HepG2 (cell line): Measurements from ENCODE around the gene CTDSP2. TPM values are rescaled to one million over a fixed set of nuclear protein-coding genes. Genes with fewer than 3 reads are reported as not detected.

ENCODE experiments used
- ATAC-seq: fragments of 200-7000 bp; cut with Tn5 transposase; 3 replicates; pipeline ENCODE4 v1.9.1; 2020; ENCODE audit warnings: mild to moderate bottlenecking, moderate library complexity
- BruUV-seq: library from RNA; stranded (reverse); fragments of 400-500 nt; replicated peaks from 2 replicates; lab custom pipeline; 2021; lab: Mats Ljungman, UMichigan
- CTCF ChIA-PET: fragments of 300-600 bp; formaldehyde crosslinking; extraction: SDS; loops from one replicate; lab custom pipeline; 2021; ENCODE audit warnings: low total read pairs, inconsistent platforms, low intra/inter-chr PET ratio; lab: Yijun Ruan, JAX
- POLR2A ChIA-PET: fragments of 350-600 bp; sonication (Branson Sonifier 250); formaldehyde crosslinking; loops from one replicate; lab custom pipeline; 2020; ENCODE audit warnings: antibody characterized with exemption, inconsistent platforms; lab: Yijun Ruan, JAX
- DNase-seq: peaks from one replicate; pipeline ENCODE4 v3.0.0-alpha.2; 2015; ENCODE audit warnings: low spot score
- FAIRE-seq: peaks from 3 replicates; lab custom pipeline; 2011; peaks lifted over from hg19 to GRCh38; lab: Jason Lieb, UNC
- H2AFZ ChIP-seq: one replicate; pipeline ENCODE4 v1.6.1; 2011; ENCODE audit warnings: low read length, inconsistent platforms
- H3K27ac ChIP-seq: fragments of 300-600 bp; 3 replicates; pipeline ENCODE4 v1.8.0; 2011; ENCODE audit warnings: mixed run types, mild to moderate bottlenecking, mixed read lengths, low read length, inconsistent platforms; ENCODE audit not compliant: insufficient read depth; ENCODE audit errors: extremely low read length
- H3K27me3 ChIP-seq, 2 experiments: fragments of 200-600 bp in 1 of 2; 2 replicates in 1 of 2; 3 replicates in 1 of 2; pipeline versions ENCODE4 v1.6.0 to v1.8.0; 2011; ENCODE audit warnings: low read length in 2 of 2, mild to moderate bottlenecking in 2 of 2, moderate library complexity in 2 of 2, inconsistent platforms in 1 of 2; ENCODE audit not compliant: insufficient read depth in 2 of 2, control insufficient read depth in 1 of 2
- H3K36me3 ChIP-seq, 2 experiments: fragments of 200-600 bp in 1 of 2; replicated peaks in 1 of 2; 2 replicates in 1 of 2; 3 replicates in 1 of 2; pipeline versions ENCODE4 v1.5.1 to v1.8.0; 2011; ENCODE audit warnings: low read length in 2 of 2, inconsistent platforms in 1 of 2; ENCODE audit not compliant: insufficient read depth in 2 of 2, control insufficient read depth in 1 of 2
- H3K4me1 ChIP-seq: 2 replicates; pipeline ENCODE4 v1.5.1; 2012; ENCODE audit warnings: low read length, inconsistent platforms; ENCODE audit not compliant: insufficient read depth
- H3K4me2 ChIP-seq: 2 replicates; pipeline ENCODE4 v1.6.0; 2011; ENCODE audit warnings: low read depth, low read length, inconsistent platforms
- H3K4me3 ChIP-seq, 3 experiments: fragments of 200-600 bp in 1 of 3; sonication (generic), shearing (Covaris generic) in 1 of 3; replicated peaks in 1 of 3; 2 replicates each; pipeline ENCODE4 v1.5.1; 2011 to 2016; ENCODE audit warnings: low read length in 3 of 3, inconsistent platforms in 2 of 3, low read depth in 2 of 3, mild to moderate bottlenecking in 2 of 3, control low read depth in 1 of 3, mixed read lengths in 1 of 3; ENCODE audit not compliant: insufficient read depth in 1 of 3
- H3K79me2 ChIP-seq: one replicate; pipeline ENCODE4 v1.6.1; 2011; ENCODE audit warnings: low read length, inconsistent platforms; ENCODE audit not compliant: insufficient read depth
- H3K9ac ChIP-seq: 2 replicates; pipeline ENCODE4 v1.6.0; 2011; ENCODE audit warnings: mild to moderate bottlenecking, low read depth, low read length, inconsistent platforms; ENCODE audit not compliant: insufficient read depth
- H3K9me3 ChIP-seq: 2 replicates; pipeline ENCODE4 v1.5.1; 2012; ENCODE audit warnings: mild to moderate bottlenecking, low read length
- H4K20me1 ChIP-seq: 2 replicates; pipeline ENCODE4 v1.6.0; 2011; ENCODE audit warnings: inconsistent platforms, mild to moderate bottlenecking, low read length, moderate library complexity; ENCODE audit not compliant: insufficient read depth
- FOXK2 ChIP-seq: fragments of 450-650 bp; IDR thresholded peaks from 2 replicates; pipeline ENCODE4 v1.6.1; 2016
- KAT2B ChIP-seq: fragments of 150-350 bp; IDR thresholded peaks from 2 replicates; pipeline ENCODE4 v1.6.1; 2014; ENCODE audit warnings: low read depth, low read length, borderline replicate concordance
- NFYC ChIP-seq: IDR thresholded peaks from 2 replicates; pipeline ENCODE4 v1.6.1; 2016; ENCODE audit warnings: missing genetic modification reagents, missing compliant biosample characterization
- RFXAP ChIP-seq: sonication (generic); formaldehyde crosslinking; IDR thresholded peaks from 2 replicates; pipeline ENCODE4 v1.4.0; 2020; ENCODE audit warnings: missing genetic modification reagents, borderline replicate concordance
- TRIM22 ChIP-seq: fragments of 450-650 bp; IDR thresholded peaks from 2 replicates; pipeline ENCODE4 v1.6.1; 2017
- ZBED4 ChIP-seq: sonication (generic); formaldehyde crosslinking; IDR thresholded peaks from 2 replicates; pipeline ENCODE4 v1.4.0; 2020; ENCODE audit warnings: missing genetic modification reagents, borderline replicate concordance
- ZBTB46 ChIP-seq: sonication (generic); formaldehyde crosslinking; IDR thresholded peaks from 2 replicates; pipeline ENCODE4 v1.4.0; 2020; ENCODE audit warnings: mild to moderate bottlenecking, missing genetic modification reagents, borderline replicate concordance
- ZFP82 ChIP-seq: sonication (generic); formaldehyde crosslinking; IDR thresholded peaks from 2 replicates; pipeline ENCODE4 v1.5.1; 2020; ENCODE audit warnings: mild to moderate bottlenecking, missing genetic modification reagents, borderline replicate concordance
- ZFYVE20 ChIP-seq: sonication (generic); formaldehyde crosslinking; IDR thresholded peaks from 2 replicates; pipeline ENCODE4 v1.8.0; 2023; ENCODE audit warnings: low read depth, mild to moderate bottlenecking, moderate library complexity, missing genetic modification reagents, borderline replicate concordance
- ZNF503 ChIP-seq: sonication (generic); formaldehyde crosslinking; IDR thresholded peaks from 2 replicates; pipeline ENCODE4 v1.4.0; 2020; ENCODE audit warnings: missing genetic modification reagents
- ZNF761 ChIP-seq: sonication (generic); formaldehyde crosslinking; conservative IDR thresholded peaks from 2 replicates; pipeline ENCODE4 v1.4.0; 2020; ENCODE audit warnings: mild to moderate bottlenecking, missing genetic modification reagents
- ZNF788 ChIP-seq: sonication (generic); formaldehyde crosslinking; IDR thresholded peaks from 2 replicates; pipeline ENCODE4 v1.5.0; 2020; ENCODE audit warnings: mild to moderate bottlenecking, missing genetic modification reagents, borderline replicate concordance
- in situ Hi-C: cut with HindIII; loops from 2 replicates; pipeline ENCODE4 v1.10.0; 2017; ENCODE audit warnings: low pct_unique_long_range_greater_than_20kb; ENCODE audit not compliant: extremely low pct_ligation_motif_present
- intact Hi-C: fragments of 100-400 bp; cut with micrococcal nuclease; formaldehyde crosslinking; loops from one replicate; pipeline ENCODE4 v1.10.0; 2022; ENCODE audit not compliant: unreplicated experiment
- polyA plus RNA-seq, 8 experiments: library from polyadenylated mRNA; depleted of rRNA in 3 of 8; stranded (reverse) in 7 of 8; unstranded in 1 of 8; fragments of >200 nt; fragmentation: Illumina TruSeq in 4 of 8; extraction: Trizol in 4 of 8; gene quantifications; 2 replicates each; pipeline versions ENCODE4 v1.2.1 to v1.2.3, GENCODE V29; 2011 to 2016; ENCODE audit warnings: low read depth in 4 of 8, missing spikeins in 1 of 8, mixed read lengths in 1 of 8; ENCODE audit not compliant: insufficient read depth in 1 of 8
- total RNA-seq, 5 experiments: library from RNA; depleted of rRNA; stranded (reverse); fragments of >200 nt; fragmentation: Illumina TruSeq; extraction: Trizol; gene quantifications; 2 replicates each; pipeline ENCODE4 v1.2.3, GENCODE V29; 2016; ENCODE audit warnings: low read depth in 1 of 5

Gene CTDSP2
- total and polyA plus RNA-seq, 2 of the 13 experiments (the other 11 are each of a cell fraction or from before 2014, with no cell fraction given): 38.1 to 82.5 TPM

- peaks cover 3% of the 10 kb centered on the region; the same call in 1 of the 2 replicates for H3K9me3 ChIP-seq
- H3K4me1 ChIP-seq: peaks cover 11% of the 10 kb centered on the region
- ChIA-PET CTCF (no interaction called here), POLR2A (no interaction called here)
- no peak overlapping the region for H3K4me3 ChIP-seq
- no peak for ATAC-seq
- H3K36me3 ChIP-seq: no peaks in the 10 kb centered on the region
- peaks cover 3 to 16% of the 10 kb centered on the region in 2 experiments; a peak in 3 of 5 replicates for H3K27me3 ChIP-seq
- in situ Hi-C loops: no loop called here
- no peak overlapping the region for H3K4me2 ChIP-seq
- TF ChIP-seq KAT2B (no peak), FOXK2 (no peak), RFXAP (CRISPR knock-in tag) (no peak), ZBTB46 (CRISPR knock-in tag) (no peak), TRIM22 (no peak), ZNF761 (no peak), ZNF503 (CRISPR knock-in tag) (no peak), ZFYVE20 (CRISPR knock-in tag) (no peak), NFYC (CRISPR knock-in tag) (no peak), ZNF788 (CRISPR knock-in tag) (no peak), ZBED4 (no peak), ZFP82 (CRISPR knock-in tag) (no peak)
- TF ChIP-seq, all 625 proteins: peak for 0
- intact Hi-C loops: no loop called here
- DNase-seq (no peak), FAIRE-seq (no peak)
- no peaks in the 10 kb centered on the region for H3K79me2 ChIP-seq
- no peaks in the 10 kb centered on the region for H4K20me1 ChIP-seq
- no peak overlapping the region for H2AFZ ChIP-seq
- no TSS peak for BruUV-seq
- H3K27ac ChIP-seq: no peak overlapping the region
- H3K9ac ChIP-seq: no peak overlapping the region
Measured at GRCh38 chr12:57883700-57884099, 37.2 kb upstream of the CTDSP2 start.
